ENCODE measurements around the gene SHB. TPM values are rescaled to one million over a fixed set of nuclear protein-coding genes. Genes with fewer than 3 reads are reported as not detected.
"Not testable (repeated sequence)": the region's sequence is repeated elsewhere in the genome, so short reads cannot be mapped to it uniquely, and the experiment has no call there.

SHB gene
- total RNA-seq, 4 donors from 2014 or later, result 9.7 to 17.5 (median 14.2) TPM

DNA sequence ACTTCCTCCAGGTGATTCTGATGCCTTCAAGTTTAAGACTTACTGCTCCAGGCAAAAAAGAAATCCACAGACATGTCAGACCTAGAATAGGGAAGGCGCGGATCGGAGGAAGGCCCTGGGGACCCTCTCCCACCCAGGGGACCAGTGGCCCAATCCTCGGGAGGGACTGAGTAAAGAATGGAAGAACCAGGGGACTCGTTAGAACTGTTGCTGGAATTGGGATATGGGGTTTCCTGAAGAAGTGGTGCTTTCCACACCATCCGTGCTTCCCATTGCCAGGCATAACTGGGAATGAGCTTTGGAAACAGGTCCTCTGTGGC is 101.3 kb downstream of the SHB start:
- 96 to 100% methylated on average over 6 of the region's 6 CpGs for WGBS, 2 donors (ENCODE audit: low coverage in 1 of 2)
- Histone ChIP-seq H3K9me3 (no peaks in the 10 kb centered on the region), H3K4me3 (no peak overlapping the region), H3K36me3 (peaks cover 0 to 12% of the 10 kb centered on the region in 2 donors), H3K27ac (no peak overlapping the region), H3K4me1 (peaks cover 0 to 22% (median 0%) of the 10 kb centered on the region in 3 donors), H3K27me3 (no peaks in the 10 kb centered on the region)
- TF ChIP-seq, protein P1, sequence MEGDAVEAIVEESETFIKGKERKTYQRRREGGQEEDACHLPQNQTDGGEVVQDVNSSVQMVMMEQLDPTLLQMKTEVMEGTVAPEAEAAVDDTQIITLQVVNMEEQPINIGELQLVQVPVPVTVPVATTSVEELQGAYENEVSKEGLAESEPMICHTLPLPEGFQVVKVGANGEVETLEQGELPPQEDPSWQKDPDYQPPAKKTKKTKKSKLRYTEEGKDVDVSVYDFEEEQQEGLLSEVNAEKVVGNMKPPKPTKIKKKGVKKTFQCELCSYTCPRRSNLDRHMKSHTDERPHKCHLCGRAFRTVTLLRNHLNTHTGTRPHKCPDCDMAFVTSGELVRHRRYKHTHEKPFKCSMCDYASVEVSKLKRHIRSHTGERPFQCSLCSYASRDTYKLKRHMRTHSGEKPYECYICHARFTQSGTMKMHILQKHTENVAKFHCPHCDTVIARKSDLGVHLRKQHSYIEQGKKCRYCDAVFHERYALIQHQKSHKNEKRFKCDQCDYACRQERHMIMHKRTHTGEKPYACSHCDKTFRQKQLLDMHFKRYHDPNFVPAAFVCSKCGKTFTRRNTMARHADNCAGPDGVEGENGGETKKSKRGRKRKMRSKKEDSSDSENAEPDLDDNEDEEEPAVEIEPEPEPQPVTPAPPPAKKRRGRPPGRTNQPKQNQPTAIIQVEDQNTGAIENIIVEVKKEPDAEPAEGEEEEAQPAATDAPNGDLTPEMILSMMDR (IDR thresholded peaks at IDR 0.05), result no peak
- TF ChIP-seq POLR2A (IDR thresholded peaks at IDR 0.05), result no peak
- ATAC-seq, result no peak

DNA sequence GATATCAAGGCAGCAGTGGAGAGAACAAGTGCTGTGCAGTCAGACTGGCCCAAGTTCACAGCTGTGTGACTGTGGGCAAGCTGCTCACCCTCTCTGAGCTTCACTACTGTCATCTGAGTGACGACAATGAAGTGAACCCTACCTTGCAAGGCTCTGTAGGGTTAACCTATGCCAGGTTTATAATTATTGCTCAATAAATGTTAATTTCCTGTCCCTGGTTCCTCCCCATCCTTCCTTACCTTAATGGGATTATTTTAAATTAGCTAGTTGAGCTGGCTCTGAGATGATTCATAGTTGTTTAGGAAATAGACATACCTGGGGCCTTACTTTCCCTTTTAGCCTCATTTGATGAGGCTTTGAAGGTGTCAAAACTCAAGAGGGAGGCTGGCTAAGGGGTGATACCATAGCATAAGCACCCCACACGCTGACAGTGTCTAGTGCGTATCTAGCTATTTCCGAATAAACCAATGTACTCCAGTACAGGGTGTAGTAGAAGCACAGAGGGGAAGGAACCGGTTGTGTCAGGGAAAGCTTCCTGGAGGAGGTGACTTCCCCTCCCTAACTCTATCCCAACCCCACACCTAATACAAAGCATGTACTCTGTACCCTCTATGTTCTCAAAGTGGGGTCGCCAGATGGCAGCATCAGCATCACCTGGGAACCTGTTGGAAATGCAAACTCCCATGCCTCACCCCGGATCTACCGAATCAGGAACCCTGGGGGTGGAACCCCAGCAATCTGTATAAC is 101.8 kb downstream of the SHB start:
- H3K9me3 ChIP-seq, result no peaks in the 10 kb centered on the region
- H3K4me3 ChIP-seq, result no peak overlapping the region
- peaks cover 0 to 22% (median 0%) of the 10 kb centered on the region in 3 donors for H3K4me1 ChIP-seq
- peaks cover 0 to 7% of the 10 kb centered on the region in 2 donors for H3K36me3 ChIP-seq
- no peak for ATAC-seq
- no peaks in the 10 kb centered on the region for H3K27me3 ChIP-seq
- 83 to 100% methylated on average over 2 of the region's 8 CpGs for WGBS, 2 donors (ENCODE audit: low coverage in 1 of 2)
- TF ChIP-seq POLR2A (IDR thresholded peaks at IDR 0.05), result no peak
- TF ChIP-seq EP300 (IDR thresholded peaks at IDR 0.05), result no peak
- TF ChIP-seq, protein P1 (IDR thresholded peaks at IDR 0.05), result no peak
- no peak for TF ChIP-seq POLR2AphosphoS5 (IDR thresholded peaks at IDR 0.05)
- H3K27ac ChIP-seq, result no peak overlapping the region

DNA sequence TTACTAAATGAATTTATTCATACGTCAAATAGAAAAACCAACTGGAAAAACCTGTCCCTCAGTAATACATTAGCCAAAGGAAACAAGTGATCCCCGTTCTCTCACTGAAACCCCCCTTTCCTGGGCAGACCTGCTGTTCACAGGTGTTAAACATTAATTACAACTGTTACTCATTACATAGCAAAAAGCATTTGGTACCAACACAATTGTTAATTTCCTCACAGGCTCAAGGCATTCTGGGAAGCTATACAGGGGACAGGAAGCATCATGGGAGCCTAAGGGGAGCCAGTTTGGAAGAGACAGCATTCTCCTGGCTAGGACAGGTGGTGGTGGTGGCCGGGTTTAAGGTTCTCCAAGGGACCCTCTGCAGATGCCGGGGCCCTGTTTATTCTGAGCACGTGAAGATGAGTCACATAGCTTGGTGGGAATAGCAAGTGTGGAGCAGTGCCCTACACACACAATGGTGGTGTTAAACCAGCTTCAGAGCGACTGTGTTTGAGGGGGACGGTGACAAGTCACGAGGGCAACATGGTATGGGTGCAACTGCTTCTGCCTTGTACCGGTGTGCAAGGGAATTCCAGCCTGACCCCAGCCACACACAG is 102.5 kb downstream of the SHB start:
- no peaks in the 10 kb centered on the region for H3K9me3 ChIP-seq
- H3K4me3 ChIP-seq, result no peak overlapping the region
- TF ChIP-seq POLR2A (IDR thresholded peaks at IDR 0.05), result no peak
- ATAC-seq, result no peak
- 56 to 75% methylated on average over 5 to 7 of the region's 9 CpGs for WGBS, 2 donors (ENCODE audit: low coverage in 1 of 2)
- H3K27me3 ChIP-seq, result no peaks in the 10 kb centered on the region
- H3K4me1 ChIP-seq, result peaks cover 0 to 22% (median 0%) of the 10 kb centered on the region in 3 donors
- no peak overlapping the region for H3K27ac ChIP-seq
- H3K36me3 ChIP-seq, result peaks cover 0 to under 1% of the 10 kb centered on the region in 2 donors

DNA sequence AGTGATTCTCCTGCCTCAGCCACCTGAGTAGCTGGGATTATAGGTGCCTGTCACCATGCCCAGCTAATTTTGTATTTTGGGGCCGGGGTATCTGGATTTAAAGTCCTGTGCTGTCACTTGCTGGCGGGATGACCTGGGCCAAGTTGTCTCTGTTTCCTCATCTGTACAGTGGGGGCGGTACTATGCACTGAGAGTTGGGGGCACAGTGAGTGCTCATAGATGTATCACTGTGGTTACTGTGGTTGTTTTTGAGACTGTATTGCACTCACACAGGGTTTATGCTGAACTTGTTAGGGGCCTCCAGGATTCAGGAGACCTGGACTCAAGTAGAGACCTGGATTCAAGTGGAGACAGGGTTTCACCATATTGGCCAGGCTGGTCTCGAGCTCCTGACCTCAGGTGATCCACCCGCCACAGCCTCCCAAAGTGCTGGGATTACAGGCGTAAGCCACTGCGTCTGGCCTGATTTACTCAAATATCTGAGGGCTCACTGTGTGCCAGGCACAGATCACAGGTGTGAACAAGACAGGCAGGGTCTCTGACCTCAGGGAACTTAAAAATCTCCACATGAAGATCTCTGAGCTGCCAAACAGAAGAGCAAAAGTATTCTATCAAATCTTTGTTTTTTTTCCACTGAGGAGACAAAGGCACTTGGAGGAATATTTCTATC is 103.2 kb downstream of the SHB start:
- WGBS, 2 donors (ENCODE audit: low coverage in 1 of 2), result 88% methylated on average over 2 of the region's 7 CpGs; no CpG with 5 or more reads in 1 of the 2 donors
- H3K27ac ChIP-seq, H3K36me3 ChIP-seq, H3K4me3 ChIP-seq, H3K27me3 ChIP-seq, H3K9me3 ChIP-seq, ATAC-seq: not testable (repeated sequence)
- peaks cover 0 to 22% (median 0%) of the 10 kb centered on the region in 3 donors for H3K4me1 ChIP-seq

DNA sequence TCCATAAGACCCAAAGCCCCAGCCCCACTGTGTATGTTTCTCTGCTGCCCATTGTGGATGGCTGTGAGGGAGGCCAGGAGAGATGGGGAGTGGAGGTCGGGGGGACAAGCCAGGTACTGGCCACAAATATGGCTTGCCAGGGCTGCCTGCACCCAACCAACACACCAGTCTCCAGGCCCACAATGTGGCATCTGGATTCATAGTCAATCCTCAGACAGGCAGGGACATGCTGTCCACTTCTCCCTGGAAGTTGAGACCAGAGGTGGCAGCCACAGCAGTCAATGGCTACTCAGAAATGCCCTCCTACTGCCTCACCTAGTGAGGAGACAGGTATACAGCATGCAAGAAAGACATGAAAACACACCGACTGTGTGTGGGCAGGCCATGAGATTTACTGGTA is 103.9 kb downstream of the SHB start:
- ATAC-seq, result no peak
- Histone ChIP-seq H3K27me3 (no peaks in the 10 kb centered on the region), H3K4me3 (no peak overlapping the region), H3K4me1 (peaks cover 0 to 22% (median 0%) of the 10 kb centered on the region in 3 donors), H3K9me3 (no peaks in the 10 kb centered on the region), H3K27ac (no peak overlapping the region), H3K36me3 (no peaks in the 10 kb centered on the region)
- 100% methylated on average over 1 of the region's 2 CpGs; no CpG with 5 or more reads in 1 of the 2 donors for WGBS, 2 donors (ENCODE audit: low coverage in 1 of 2)
- TF ChIP-seq EP300 (IDR thresholded peaks at IDR 0.05), result no peak
- TF ChIP-seq POLR2AphosphoS5 (IDR thresholded peaks at IDR 0.05), result no peak
- TF ChIP-seq, protein P1 (IDR thresholded peaks at IDR 0.05), result no peak

DNA sequence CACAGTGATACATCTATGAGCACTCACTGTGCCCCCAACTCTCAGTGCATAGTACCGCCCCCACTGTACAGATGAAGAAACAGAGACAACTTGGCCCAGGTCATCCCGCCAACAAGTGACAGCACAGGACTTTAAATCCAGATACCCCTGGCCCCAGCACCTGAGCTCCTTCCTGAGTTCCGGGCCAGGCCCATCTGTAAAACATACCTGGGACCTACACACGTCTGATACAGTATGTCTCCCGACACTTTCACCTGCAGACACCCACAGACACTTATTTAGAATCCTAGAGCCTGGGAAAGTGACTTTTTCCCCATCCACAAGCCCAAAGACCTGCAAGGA is 104.3 kb downstream of the SHB start:
- WGBS, 2 donors (ENCODE audit: low coverage in 1 of 2), result no CpG with 5 or more reads among the region's 5 CpGs
- Histone ChIP-seq H3K4me3 (no peak overlapping the region), H3K36me3 (no peaks in the 10 kb centered on the region), H3K4me1 (peaks cover 0 to 18% (median 0%) of the 10 kb centered on the region in 3 donors), H3K27me3 (no peaks in the 10 kb centered on the region), H3K9me3 (no peaks in the 10 kb centered on the region), H3K27ac (no peak overlapping the region)
- ATAC-seq, result no peak
- TF ChIP-seq POLR2AphosphoS5 (IDR thresholded peaks at IDR 0.05), result no peak
- TF ChIP-seq POLR2A (IDR thresholded peaks at IDR 0.05), result no peak
- TF ChIP-seq EP300 (IDR thresholded peaks at IDR 0.05), result no peak
- TF ChIP-seq, protein P1 (IDR thresholded peaks at IDR 0.05), result no peak
